SK-N-MC (cell line): Measurements from ENCODE around the gene TP53.

Experiments
- DNase-seq: peaks from one replicate; pipeline ENCODE4 v3.0.0-alpha.2; 2011; ENCODE audit warnings: low read depth, low spot score
- H3K27ac ChIP-seq: fragments of 200-600 bp; sonication (generic); 2 replicates; pipeline ENCODE4 v1.5.1; 2016; ENCODE audit warnings: mixed run types
- H3K36me3 ChIP-seq: fragments of 200-600 bp; sonication (generic); 2 replicates; pipeline ENCODE4 v1.6.1; 2017; ENCODE audit warnings: antibody characterized with exemption, low read length, mixed read lengths; ENCODE audit not compliant: insufficient read depth
- H3K4me3 ChIP-seq: fragments of 200-600 bp; sonication (generic); 2 replicates; pipeline ENCODE4 v1.5.1; 2016
- H3K9ac ChIP-seq: fragments of 200-600 bp; sonication (generic); 2 replicates; pipeline ENCODE4 v1.8.0; 2017; ENCODE audit warnings: mixed run types, mixed read lengths; ENCODE audit not compliant: insufficient read length
- H3K9me3 ChIP-seq: fragments of 200-600 bp; sonication (generic); 2 replicates; pipeline ENCODE4 v1.6.1; 2017; ENCODE audit warnings: low read depth, mild to moderate bottlenecking, antibody characterized with exemption, low read length, moderate library complexity, mixed read lengths
- EZH2 ChIP-seq: fragments of 200-600 bp; sonication (generic); IDR thresholded peaks from one replicate; pipeline ENCODE4 v1.6.1; 2017; ENCODE audit warnings: antibody characterized with exemption
- FOXP2 ChIP-seq: optimal IDR thresholded peaks from 2 replicates; pipeline ENCODE3; 2011; ENCODE audit warnings: mild to moderate bottlenecking, moderate library complexity; ENCODE audit not compliant: insufficient read depth; ENCODE audit errors: extremely low read length, control extremely low read depth
- POLR2AphosphoS5 ChIP-seq: IDR thresholded peaks from 2 replicates; pipeline ENCODE4 v1.6.1; 2012; ENCODE audit warnings: mild to moderate bottlenecking, low read depth, low read length, borderline replicate concordance

TP53 gene

DNA sequence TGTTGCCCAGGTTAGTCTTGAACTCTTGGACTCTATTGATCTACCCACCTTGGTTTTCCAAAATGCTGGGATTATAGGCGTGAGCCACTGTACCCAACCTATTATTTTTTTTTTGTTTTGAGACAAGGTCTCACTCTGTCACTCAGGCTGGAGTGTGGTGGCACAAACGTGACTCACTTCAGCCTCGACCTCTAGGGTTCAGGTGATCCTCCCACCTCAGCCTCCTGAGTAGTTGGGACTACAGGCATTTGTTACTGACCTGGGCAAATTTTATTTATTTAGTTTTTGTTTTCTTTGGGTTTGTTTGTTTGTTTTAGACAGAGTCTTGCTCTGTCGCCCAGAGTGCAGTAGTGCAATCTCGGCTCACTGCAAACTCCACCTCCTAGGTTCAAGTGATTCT, 63.6 kb downstream of the TP53 start:
- Histone ChIP-seq H3K4me3 (no peak overlapping the region), H3K9ac (no peak overlapping the region), H3K9me3 (no peaks in the 10 kb centered on the region), H3K27ac (no peak overlapping the region), H3K36me3 (no peaks in the 10 kb centered on the region; the same call in 1 of the 2 replicates)
- no peak for DNase-seq
- TF ChIP-seq FOXP2 (no peak), EZH2 (no peak), POLR2AphosphoS5 (no peak)

DNA sequence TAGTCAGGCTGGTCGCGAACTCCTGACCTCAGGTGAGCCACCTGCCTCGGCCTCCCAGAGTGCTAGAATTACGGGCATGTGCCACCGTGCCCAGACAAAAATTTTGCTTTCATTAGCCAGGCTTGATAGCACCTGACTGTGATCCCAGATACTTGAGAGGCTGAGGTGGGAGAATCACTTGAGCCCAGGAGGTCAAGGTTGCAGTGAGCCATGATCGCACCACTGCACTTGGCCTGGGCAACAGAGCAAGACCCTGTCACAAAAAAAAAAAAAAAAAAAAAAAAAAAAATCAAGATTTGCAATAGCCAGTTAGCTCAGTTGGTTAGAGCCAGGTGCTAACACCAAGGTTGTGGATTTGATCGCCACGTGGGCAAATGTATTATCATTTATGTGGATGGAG, 66.5 kb downstream of the TP53 start:
- H3K4me3 ChIP-seq = no peak overlapping the region
- H3K27ac ChIP-seq = no peak overlapping the region
- DNase-seq = no peak
- TF ChIP-seq POLR2AphosphoS5 (no peak), FOXP2 (no peak), EZH2 (no peak)
- H3K9me3 ChIP-seq = no peaks in the 10 kb centered on the region
- no peak overlapping the region for H3K9ac ChIP-seq
- no peaks in the 10 kb centered on the region for H3K36me3 ChIP-seq

- H3K9ac ChIP-seq = no peak overlapping the region
- H3K9me3 ChIP-seq = no peaks in the 10 kb centered on the region
- H3K4me3 ChIP-seq = no peak overlapping the region
- no peak for TF ChIP-seq EZH2
- no peak for TF ChIP-seq POLR2AphosphoS5
- no peak for TF ChIP-seq FOXP2
- no peak for DNase-seq
- no peak overlapping the region for H3K27ac ChIP-seq
- no peaks in the 10 kb centered on the region for H3K36me3 ChIP-seq
Measured at GRCh38 chr17:7618608-7619007, 68.7 kb downstream of the TP53 start.
